Measurements from ENCODE around the gene TGFA.

The TGFA gene

GRCh38 chr2:70523672-70523995 is 30.0 kb downstream of the TGFA start:
- Histone ChIP-seq H3K4me1 (ENCODE audit: control insufficient read depth, low read length) (no peaks in the 10 kb centered on the region), H3K4me2 (ENCODE audit: low read length) (no peak overlapping the region), H3K36me3 (ENCODE audit: control insufficient read depth, low read length) (no peaks in the 10 kb centered on the region), H3K4me3 (ENCODE audit: low read length) (no peak overlapping the region), H3F3A (ENCODE audit: control insufficient read depth, insufficient read depth) (no peaks in the 10 kb centered on the region), H3K9me3 (ENCODE audit: control insufficient read depth, insufficient read depth, low read length) (no peaks in the 10 kb centered on the region), H3K27me3 (ENCODE audit: control insufficient read depth, low read length) (peaks cover 5% of the 10 kb centered on the region; the same call in 1 of the 2 replicates), H3K79me2 (ENCODE audit: control insufficient read depth, low read length) (no peaks in the 10 kb centered on the region), H4K20me1 (ENCODE audit: control insufficient read depth, insufficient read depth, low read depth, low read length) (no peaks in the 10 kb centered on the region), H3K27ac (ENCODE audit: low read depth, low read length) (no peak overlapping the region), H3K9me2 (replicated peaks; ENCODE audit: control insufficient read depth, low read length) (no peaks in the 10 kb centered on the region)
- no peak for TF ChIP-seq EZH2phosphoT487 (IDR thresholded peaks at IDR 0.05; ENCODE audit: borderline replicate concordance, low read length)
- TF ChIP-seq, protein P1, sequence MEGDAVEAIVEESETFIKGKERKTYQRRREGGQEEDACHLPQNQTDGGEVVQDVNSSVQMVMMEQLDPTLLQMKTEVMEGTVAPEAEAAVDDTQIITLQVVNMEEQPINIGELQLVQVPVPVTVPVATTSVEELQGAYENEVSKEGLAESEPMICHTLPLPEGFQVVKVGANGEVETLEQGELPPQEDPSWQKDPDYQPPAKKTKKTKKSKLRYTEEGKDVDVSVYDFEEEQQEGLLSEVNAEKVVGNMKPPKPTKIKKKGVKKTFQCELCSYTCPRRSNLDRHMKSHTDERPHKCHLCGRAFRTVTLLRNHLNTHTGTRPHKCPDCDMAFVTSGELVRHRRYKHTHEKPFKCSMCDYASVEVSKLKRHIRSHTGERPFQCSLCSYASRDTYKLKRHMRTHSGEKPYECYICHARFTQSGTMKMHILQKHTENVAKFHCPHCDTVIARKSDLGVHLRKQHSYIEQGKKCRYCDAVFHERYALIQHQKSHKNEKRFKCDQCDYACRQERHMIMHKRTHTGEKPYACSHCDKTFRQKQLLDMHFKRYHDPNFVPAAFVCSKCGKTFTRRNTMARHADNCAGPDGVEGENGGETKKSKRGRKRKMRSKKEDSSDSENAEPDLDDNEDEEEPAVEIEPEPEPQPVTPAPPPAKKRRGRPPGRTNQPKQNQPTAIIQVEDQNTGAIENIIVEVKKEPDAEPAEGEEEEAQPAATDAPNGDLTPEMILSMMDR (IDR thresholded peaks at IDR 0.05; ENCODE audit: low read depth, low read length, poor library complexity, severe bottlenecking): no peak

- no peaks in the 10 kb centered on the region for H4K20me1 ChIP-seq (ENCODE audit: control insufficient read depth, insufficient read depth, low read depth, low read length)
- H3F3A ChIP-seq (ENCODE audit: control insufficient read depth, insufficient read depth): no peaks in the 10 kb centered on the region
- H3K27ac ChIP-seq (ENCODE audit: low read depth, low read length): no peak overlapping the region
- H3K4me3 ChIP-seq (ENCODE audit: low read length): no peak overlapping the region
- no peak overlapping the region for H3K4me2 ChIP-seq (ENCODE audit: low read length)
- no peaks in the 10 kb centered on the region for H3K36me3 ChIP-seq (ENCODE audit: control insufficient read depth, low read length)
- no peaks in the 10 kb centered on the region for H3K9me2 ChIP-seq (replicated peaks; ENCODE audit: control insufficient read depth, low read length)
- TF ChIP-seq, protein P1 (IDR thresholded peaks at IDR 0.05; ENCODE audit: low read depth, low read length, poor library complexity, severe bottlenecking): no peak
- no peak for TF ChIP-seq EZH2phosphoT487 (IDR thresholded peaks at IDR 0.05; ENCODE audit: borderline replicate concordance, low read length)
- H3K79me2 ChIP-seq (ENCODE audit: control insufficient read depth, low read length): no peaks in the 10 kb centered on the region
- H3K4me1 ChIP-seq (ENCODE audit: control insufficient read depth, low read length): no peaks in the 10 kb centered on the region
- H3K27me3 ChIP-seq (ENCODE audit: control insufficient read depth, low read length): peaks cover 3% of the 10 kb centered on the region; the same call in 1 of the 2 replicates
- no peaks in the 10 kb centered on the region for H3K9me3 ChIP-seq (ENCODE audit: control insufficient read depth, insufficient read depth, low read length)
These were observed 31.0 kb downstream of the TGFA start for GRCh38 chr2:70522627-70523026.

DNA sequence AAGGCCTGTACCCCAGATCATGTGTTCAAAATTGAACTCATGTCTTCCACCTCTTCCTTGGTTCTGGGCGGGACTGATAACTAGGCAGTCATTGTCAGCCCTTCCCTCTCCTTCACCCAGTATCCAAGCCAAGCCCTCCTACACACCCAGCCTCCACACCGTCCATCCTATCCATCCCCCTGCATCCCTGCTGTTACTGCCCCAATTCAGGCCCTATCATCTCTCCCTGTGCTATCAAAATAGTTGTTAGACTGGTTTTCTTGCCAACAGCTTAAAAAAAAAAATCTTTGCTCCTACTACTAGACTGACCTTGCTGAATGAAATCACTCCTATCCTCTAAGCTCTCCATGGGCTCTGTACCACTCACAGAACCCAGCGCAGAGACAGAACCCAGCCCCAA is 32.8 kb downstream of the TGFA start:
- Histone ChIP-seq H3K79me2 (ENCODE audit: control insufficient read depth, low read length) (no peaks in the 10 kb centered on the region), H3K27ac (ENCODE audit: low read depth, low read length) (no peak overlapping the region), H3K4me2 (ENCODE audit: low read length) (no peak overlapping the region)

More for the DNA sequence above, 32.8 kb downstream of the TGFA start:
- no peaks in the 10 kb centered on the region for H3K9me2 ChIP-seq (replicated peaks; ENCODE audit: control insufficient read depth, low read length)
- H4K20me1 ChIP-seq (ENCODE audit: control insufficient read depth, insufficient read depth, low read depth, low read length): no peaks in the 10 kb centered on the region
- H3K4me3 ChIP-seq (ENCODE audit: low read length): no peak overlapping the region
- H3K27me3 ChIP-seq (ENCODE audit: control insufficient read depth, low read length): peaks cover 5% of the 10 kb centered on the region; the same call in 1 of the 2 replicates
- no peaks in the 10 kb centered on the region for H3K9me3 ChIP-seq (ENCODE audit: control insufficient read depth, insufficient read depth, low read length)
- H3K36me3 ChIP-seq (ENCODE audit: control insufficient read depth, low read length): no peaks in the 10 kb centered on the region
- H3K4me1 ChIP-seq (ENCODE audit: control insufficient read depth, low read length): peaks cover 11% of the 10 kb centered on the region
- H3F3A ChIP-seq (ENCODE audit: control insufficient read depth, insufficient read depth): no peaks in the 10 kb centered on the region
- TF ChIP-seq EZH2phosphoT487 (IDR thresholded peaks at IDR 0.05; ENCODE audit: borderline replicate concordance, low read length): no peak
- TF ChIP-seq, protein P1 (IDR thresholded peaks at IDR 0.05; ENCODE audit: low read depth, low read length, poor library complexity, severe bottlenecking): no peak
